Measurements from ENCODE around the gene LRRC4C.

DNA sequence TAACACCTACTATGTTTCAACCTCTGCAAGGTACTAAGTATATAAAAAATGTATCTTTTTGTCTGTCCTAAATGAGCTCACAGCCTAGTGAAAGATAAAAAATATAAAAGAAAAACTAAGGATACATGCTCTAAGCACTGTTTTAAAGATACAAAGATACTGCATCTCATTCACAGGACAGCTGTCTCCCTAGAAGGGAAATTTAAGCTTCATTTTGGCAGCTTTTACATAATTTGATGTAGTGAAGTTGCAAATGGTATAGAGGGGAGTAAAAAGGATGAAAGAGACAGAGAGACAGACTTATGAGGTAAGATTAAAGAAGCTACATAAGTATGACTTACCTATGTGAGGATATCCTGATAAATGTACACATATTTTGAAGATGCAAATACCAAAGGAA, 53.6 kb downstream of the LRRC4C start:
- no peak for TF ChIP-seq MXI1 (conservative IDR thresholded peaks at IDR 0.05; ENCODE audit: poor library complexity, severe bottlenecking)
- TF ChIP-seq, protein P1, sequence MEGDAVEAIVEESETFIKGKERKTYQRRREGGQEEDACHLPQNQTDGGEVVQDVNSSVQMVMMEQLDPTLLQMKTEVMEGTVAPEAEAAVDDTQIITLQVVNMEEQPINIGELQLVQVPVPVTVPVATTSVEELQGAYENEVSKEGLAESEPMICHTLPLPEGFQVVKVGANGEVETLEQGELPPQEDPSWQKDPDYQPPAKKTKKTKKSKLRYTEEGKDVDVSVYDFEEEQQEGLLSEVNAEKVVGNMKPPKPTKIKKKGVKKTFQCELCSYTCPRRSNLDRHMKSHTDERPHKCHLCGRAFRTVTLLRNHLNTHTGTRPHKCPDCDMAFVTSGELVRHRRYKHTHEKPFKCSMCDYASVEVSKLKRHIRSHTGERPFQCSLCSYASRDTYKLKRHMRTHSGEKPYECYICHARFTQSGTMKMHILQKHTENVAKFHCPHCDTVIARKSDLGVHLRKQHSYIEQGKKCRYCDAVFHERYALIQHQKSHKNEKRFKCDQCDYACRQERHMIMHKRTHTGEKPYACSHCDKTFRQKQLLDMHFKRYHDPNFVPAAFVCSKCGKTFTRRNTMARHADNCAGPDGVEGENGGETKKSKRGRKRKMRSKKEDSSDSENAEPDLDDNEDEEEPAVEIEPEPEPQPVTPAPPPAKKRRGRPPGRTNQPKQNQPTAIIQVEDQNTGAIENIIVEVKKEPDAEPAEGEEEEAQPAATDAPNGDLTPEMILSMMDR (IDR thresholded peaks at IDR 0.05; ENCODE audit: poor library complexity, severe bottlenecking): no peak

Data from neural cell (in vitro differentiated cells).